RWPE2 (cell line): ENCODE results near the gene MAP4K1.

Experiments used
- ATAC-seq: fragments of 200-7000 bp; cut with Tn5 transposase; 3 replicates; pipeline ENCODE4 v1.9.1; 2021; ENCODE audit warnings: low read depth
- DNase-seq: peaks from one replicate; pipeline ENCODE4 v3.0.0-alpha.2; 2020; ENCODE audit warnings: low spot score
- H3K27ac ChIP-seq: fragments of 450-650 bp; 2 replicates; pipeline ENCODE4 v1.5.1; 2017; ENCODE audit warnings: mild to moderate bottlenecking; ENCODE audit not compliant: poor library complexity, severe bottlenecking
- H3K27me3 ChIP-seq: fragments of 250-450 bp; sonication (Bioruptor Pico); 2 replicates; pipeline ENCODE4 v1.5.1; 2021; ENCODE audit warnings: mild to moderate bottlenecking, moderate library complexity; ENCODE audit not compliant: insufficient read depth, poor library complexity, severe bottlenecking
- H3K36me3 ChIP-seq: fragments of 250-450 bp; sonication (Bioruptor Pico); 2 replicates; pipeline ENCODE4 v1.5.1; 2020; ENCODE audit warnings: low read depth, mild to moderate bottlenecking, moderate library complexity
- H3K4me1 ChIP-seq: fragments of 250-450 bp; sonication (Bioruptor Pico); 2 replicates; pipeline ENCODE4 v1.5.1; 2021; ENCODE audit warnings: mild to moderate bottlenecking, moderate library complexity; ENCODE audit not compliant: insufficient read depth, poor library complexity, severe bottlenecking
- H3K4me3 ChIP-seq: fragments of 250-450 bp; sonication (Bioruptor Pico); 2 replicates; pipeline ENCODE4 v1.5.1; 2021; ENCODE audit warnings: mild to moderate bottlenecking, moderate library complexity; ENCODE audit not compliant: severe bottlenecking
- H3K9me3 ChIP-seq: fragments of 250-450 bp; sonication (Bioruptor Pico); 2 replicates; pipeline ENCODE4 v1.5.1; 2021; ENCODE audit warnings: mild to moderate bottlenecking, moderate library complexity; ENCODE audit not compliant: severe bottlenecking
- CTCF ChIP-seq: fragments of 450-650 bp; IDR thresholded peaks from one replicate; pipeline ENCODE4 v1.5.1; 2017; ENCODE audit warnings: mild to moderate bottlenecking, moderate library complexity; ENCODE audit not compliant: poor library complexity, severe bottlenecking

MAP4K1 gene

GRCh38 chr19:38661136-38661535 is 43.4 kb upstream of the MAP4K1 start:
- peaks cover 96% of the 10 kb centered on the region for H3K4me1 ChIP-seq
- H3K27me3 ChIP-seq = no peaks in the 10 kb centered on the region
- no peak overlapping the region for H3K4me3 ChIP-seq
- peaks cover 83% of the 10 kb centered on the region for H3K36me3 ChIP-seq
- no peak for DNase-seq
- ATAC-seq = no peak
- no peaks in the 10 kb centered on the region for H3K9me3 ChIP-seq
- H3K27ac ChIP-seq = peak overlapping the region; percentile 100
- no peak for TF ChIP-seq CTCF

GRCh38 chr19:38660724-38661123 is 43.0 kb upstream of the MAP4K1 start:
- no peak for TF ChIP-seq CTCF
- no peak for ATAC-seq
- peak overlapping the region; percentile 100 for H3K27ac ChIP-seq
- peaks cover 96% of the 10 kb centered on the region for H3K4me1 ChIP-seq
- H3K27me3 ChIP-seq = no peaks in the 10 kb centered on the region
- peaks cover 83% of the 10 kb centered on the region for H3K36me3 ChIP-seq
- no peak for DNase-seq
- no peaks in the 10 kb centered on the region for H3K9me3 ChIP-seq
- no peak overlapping the region for H3K4me3 ChIP-seq

- peaks cover 95% of the 10 kb centered on the region for H3K4me1 ChIP-seq
- TF ChIP-seq CTCF = no peak
- peaks cover 88% of the 10 kb centered on the region for H3K36me3 ChIP-seq
- H3K4me3 ChIP-seq = no peak overlapping the region
- H3K9me3 ChIP-seq = no peaks in the 10 kb centered on the region
- H3K27me3 ChIP-seq = no peaks in the 10 kb centered on the region
- DNase-seq (no peak), ATAC-seq (peak; percentile 49)
- peak overlapping the region; percentile 100 for H3K27ac ChIP-seq
These were observed 40.9 kb upstream of the MAP4K1 start for GRCh38 chr19:38658462-38659306.

- DNase-seq = peak; percentile 91
- no peak for TF ChIP-seq CTCF
- no peak overlapping the region for H3K4me3 ChIP-seq
- H3K9me3 ChIP-seq = no peaks in the 10 kb centered on the region
- peaks cover 85% of the 10 kb centered on the region for H3K36me3 ChIP-seq
- peak; percentile 70 for ATAC-seq
- H3K27ac ChIP-seq = peak overlapping the region; percentile 100
- H3K4me1 ChIP-seq = peaks cover 93% of the 10 kb centered on the region
- H3K27me3 ChIP-seq = no peaks in the 10 kb centered on the region
These were observed 40.0 kb upstream of the MAP4K1 start for GRCh38 chr19:38657633-38658222.
